Activated CD8-positive, alpha-beta memory T cell treated with anti-CD3 and anti-CD28 coated beads, Interleukin-2, amount 50 U/mL, for 48 hours (primary cell): ENCODE data around the gene DHRS12.

Source experiments
- DNase-seq: peaks from one replicate; pipeline ENCODE4 v3.0.0-alpha.2; 2020

DHRS12 gene

GRCh38 chr13:51747438-51748434 is 56.2 kb downstream of the DHRS12 start:
- no peak for DNase-seq

GRCh38 chr13:51746802-51747201 is 57.2 kb downstream of the DHRS12 start:
- DNase-seq: no peak

GRCh38 chr13:51745243-51745642 is 58.7 kb downstream of the DHRS12 start:
- DNase-seq: no peak

GRCh38 chr13:51742611-51743010 is 61.4 kb downstream of the DHRS12 start:
- DNase-seq: no peak

DNA sequence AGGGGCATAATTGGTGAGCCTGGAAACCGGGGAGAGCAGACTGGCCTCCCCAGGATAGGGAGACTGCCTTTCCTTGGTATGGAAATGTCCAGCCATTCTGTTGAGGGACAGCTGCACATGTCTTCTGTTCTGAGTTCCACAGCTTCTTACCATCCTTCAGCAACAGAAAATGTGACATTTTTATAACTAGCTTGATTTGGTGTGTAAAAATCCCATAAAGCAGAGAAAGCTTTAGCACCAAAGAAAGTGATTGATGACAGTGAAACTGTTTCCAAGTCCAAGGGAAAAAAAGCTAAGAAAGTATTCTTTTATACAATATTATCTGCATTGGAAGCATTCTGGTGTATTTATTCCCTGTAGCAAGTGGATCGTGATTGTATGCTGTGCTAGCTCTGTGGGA is 61.9 kb downstream of the DHRS12 start:
- DNase-seq: no peak

- DNase-seq: no peak
Observed at GRCh38 chr13:51740698-51741097, 63.3 kb downstream of the DHRS12 start.

DNA sequence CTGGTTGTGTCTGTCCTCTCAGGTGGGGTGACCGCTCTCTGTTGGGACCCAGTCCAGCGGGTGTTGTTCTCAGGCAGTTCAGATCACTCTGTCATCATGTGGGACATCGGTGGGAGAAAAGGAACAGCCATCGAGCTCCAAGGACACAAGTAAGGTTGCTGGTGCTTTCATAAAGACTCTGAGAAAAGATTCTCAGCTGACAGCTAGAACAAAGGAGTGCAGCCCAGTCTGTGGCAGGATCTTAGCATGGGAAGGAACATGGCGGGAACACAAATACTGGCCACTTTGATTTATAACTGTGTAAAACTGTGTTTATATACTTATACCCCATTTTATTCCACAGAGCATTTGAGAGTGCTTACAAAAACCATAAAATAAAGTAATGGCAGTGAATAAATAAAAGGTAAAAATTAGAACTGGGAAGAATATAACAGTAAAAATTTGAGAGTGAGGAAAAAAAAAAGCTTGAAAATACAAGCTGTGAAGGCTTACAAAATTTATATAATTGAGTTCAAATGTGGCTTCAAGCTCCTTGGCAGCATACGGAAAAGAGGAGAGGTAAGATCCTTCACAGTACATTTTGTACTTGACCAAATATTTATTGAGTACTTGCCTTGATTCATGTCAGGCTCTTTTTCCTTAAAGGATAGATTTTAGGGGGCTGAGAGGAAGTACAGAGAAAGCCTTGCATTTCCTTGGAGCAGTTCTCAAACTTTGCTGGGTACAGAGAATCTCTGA is 64.8 kb downstream of the DHRS12 start:
- DNase-seq: no peak

DNA sequence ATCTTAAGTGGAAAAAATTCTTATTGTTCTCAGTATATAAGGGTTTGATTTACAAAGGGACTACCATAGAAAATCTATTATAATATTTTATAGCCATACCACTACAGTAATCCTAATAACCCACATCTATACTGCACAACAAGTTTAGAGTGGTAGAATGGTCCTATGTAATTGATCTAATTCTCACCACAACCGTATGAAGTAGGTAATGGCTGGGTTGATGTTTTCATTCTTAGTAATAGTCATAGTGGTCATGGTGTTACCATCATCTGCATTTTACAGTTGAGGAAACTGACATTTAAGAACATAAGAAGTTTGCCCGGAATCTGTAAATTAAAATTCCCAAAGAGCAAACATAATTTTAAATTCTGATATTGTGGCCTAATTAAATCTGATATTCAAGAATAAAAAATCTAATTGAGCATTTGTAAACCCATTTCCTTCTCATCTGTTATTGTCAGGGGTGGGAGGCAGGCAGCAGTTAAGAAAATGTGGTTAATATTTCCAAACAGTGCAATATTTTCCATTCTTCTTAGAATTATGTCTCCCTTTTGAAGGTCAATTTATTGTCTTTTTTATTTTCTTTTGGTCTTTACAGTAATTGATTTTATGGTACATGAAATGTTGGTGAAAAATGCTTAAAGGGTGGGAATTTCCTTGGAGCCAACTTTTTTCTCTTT is 65.6 kb downstream of the DHRS12 start:
- no peak for DNase-seq

GRCh38 chr13:51737609-51738008 is 66.4 kb downstream of the DHRS12 start:
- no peak for DNase-seq

- no peak for DNase-seq
Observed at GRCh38 chr13:51734786-51735185, 69.2 kb downstream of the DHRS12 start.

- DNase-seq: no peak
Observed at GRCh38 chr13:51733374-51734298, 70.3 kb downstream of the DHRS12 start.

- no peak for DNase-seq
Observed at GRCh38 chr13:51731759-51732158, 72.2 kb downstream of the DHRS12 start.

GRCh38 chr13:51730927-51731326 is 73.0 kb downstream of the DHRS12 start:
- no peak for DNase-seq

GRCh38 chr13:51729866-51730553 is 74.0 kb downstream of the DHRS12 start:
- no peak for DNase-seq

DNA sequence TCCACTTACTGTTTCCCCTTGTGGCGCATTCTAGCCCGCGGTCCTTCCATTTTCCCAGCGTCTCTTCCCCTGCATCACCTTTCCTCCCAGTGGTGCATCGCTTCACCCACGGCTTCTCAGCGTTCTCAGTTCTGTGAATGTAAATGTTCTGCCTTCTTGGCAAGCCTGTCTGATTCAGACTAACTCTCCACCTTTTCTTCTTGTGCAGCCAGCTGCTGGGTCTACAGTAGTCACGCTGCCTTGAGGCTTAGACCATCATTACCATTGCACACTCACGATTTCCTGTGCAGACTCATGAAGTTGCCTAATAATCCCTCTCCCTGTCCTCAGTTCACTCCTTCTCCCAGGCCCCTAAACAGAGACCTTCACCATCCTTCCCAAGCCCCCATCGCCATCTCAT is 75.0 kb downstream of the DHRS12 start:
- no peak for DNase-seq

DNA sequence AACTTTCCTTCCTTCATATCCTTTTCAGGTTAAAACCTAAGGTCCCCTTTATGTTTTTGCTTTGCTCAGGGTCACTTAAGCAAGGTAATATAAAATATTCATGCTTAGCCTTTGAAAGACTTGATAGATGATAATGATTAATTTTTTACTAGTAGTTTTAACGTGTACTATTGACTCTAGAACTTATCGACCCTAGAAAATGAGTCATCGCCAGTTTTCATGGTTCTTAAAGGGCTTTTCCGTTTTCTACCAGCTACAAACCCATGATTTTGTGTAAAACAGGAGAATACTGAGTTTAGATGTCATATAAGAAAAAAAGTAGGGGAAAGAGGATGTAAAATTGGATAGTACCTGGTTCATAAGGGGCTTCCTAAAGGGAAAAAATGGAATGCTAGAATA is 75.7 kb downstream of the DHRS12 start:
- DNase-seq: no peak

GRCh38 chr13:51727634-51728274 is 76.2 kb downstream of the DHRS12 start:
- DNase-seq: no peak

- DNase-seq: no peak
Observed at GRCh38 chr13:51726446-51727193, 77.3 kb downstream of the DHRS12 start.

GRCh38 chr13:51724721-51725120 is 79.2 kb downstream of the DHRS12 start:
- no peak for DNase-seq

DNA sequence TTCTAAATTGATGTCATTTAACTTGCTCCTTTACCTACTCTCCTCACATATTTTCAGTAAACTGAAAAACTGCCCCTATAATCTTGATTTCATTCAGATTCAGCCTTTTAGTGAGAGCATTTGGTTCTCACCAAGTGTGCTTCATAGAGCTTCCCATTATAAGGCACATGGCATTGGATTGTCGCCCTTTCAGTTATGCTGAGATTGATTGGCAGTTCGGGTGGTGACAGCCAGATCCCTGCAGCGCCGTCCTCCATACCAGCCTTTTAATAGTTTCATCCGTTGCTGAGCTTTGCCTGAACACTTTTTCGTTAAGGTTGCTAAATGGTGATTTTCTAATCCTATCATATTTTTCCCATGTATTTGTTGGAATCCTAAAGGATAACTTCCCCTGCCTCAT is 80.4 kb downstream of the DHRS12 start:
- no peak for DNase-seq
